Measurements from ENCODE around the gene AEBP2. TPM values are rescaled to one million over a fixed set of nuclear protein-coding genes. Genes with fewer than 3 reads are reported as not detected.

The AEBP2 gene
- total and polyA plus RNA-seq, 2 of the 13 experiments (the other 11 are each of a cell fraction or from before 2014, with no cell fraction given), result 9.2 to 17.9 TPM

DNA sequence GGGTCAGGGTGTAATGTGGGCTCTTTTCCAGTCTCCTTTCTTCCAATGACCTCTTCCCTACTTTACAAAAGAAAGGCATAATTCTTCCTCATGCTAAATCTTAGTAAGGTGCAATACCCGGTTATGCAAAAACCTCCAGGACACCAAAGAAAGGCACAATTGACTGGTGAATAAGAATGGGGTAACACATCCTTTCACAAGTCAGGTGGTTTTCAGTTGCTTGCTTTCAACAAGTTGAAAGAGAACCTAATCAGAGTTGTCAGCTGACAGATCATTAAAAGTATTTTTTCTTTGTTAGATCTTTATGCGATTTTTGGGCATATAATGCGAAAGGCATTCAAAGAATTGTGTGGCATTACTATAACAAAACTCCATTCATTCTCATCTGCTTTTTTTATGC is 1.3 kb upstream of the AEBP2 start (continued):
- TF ChIP-seq, protein P1, sequence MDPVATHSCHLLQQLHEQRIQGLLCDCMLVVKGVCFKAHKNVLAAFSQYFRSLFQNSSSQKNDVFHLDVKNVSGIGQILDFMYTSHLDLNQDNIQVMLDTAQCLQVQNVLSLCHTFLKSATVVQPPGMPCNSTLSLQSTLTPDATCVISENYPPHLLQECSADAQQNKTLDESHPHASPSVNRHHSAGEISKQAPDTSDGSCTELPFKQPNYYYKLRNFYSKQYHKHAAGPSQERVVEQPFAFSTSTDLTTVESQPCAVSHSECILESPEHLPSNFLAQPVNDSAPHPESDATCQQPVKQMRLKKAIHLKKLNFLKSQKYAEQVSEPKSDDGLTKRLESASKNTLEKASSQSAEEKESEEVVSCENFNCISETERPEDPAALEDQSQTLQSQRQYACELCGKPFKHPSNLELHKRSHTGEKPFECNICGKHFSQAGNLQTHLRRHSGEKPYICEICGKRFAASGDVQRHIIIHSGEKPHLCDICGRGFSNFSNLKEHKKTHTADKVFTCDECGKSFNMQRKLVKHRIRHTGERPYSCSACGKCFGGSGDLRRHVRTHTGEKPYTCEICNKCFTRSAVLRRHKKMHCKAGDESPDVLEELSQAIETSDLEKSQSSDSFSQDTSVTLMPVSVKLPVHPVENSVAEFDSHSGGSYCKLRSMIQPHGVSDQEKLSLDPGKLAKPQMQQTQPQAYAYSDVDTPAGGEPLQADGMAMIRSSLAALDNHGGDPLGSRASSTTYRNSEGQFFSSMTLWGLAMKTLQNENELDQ (CRISPR knock-in tag; IDR thresholded peaks at IDR 0.05; ENCODE audit: borderline replicate concordance), result no peak
- TF ChIP-seq CBFB (CRISPR knock-in tag; IDR thresholded peaks at IDR 0.05), result no peak
- TF ChIP-seq ZNF350 (CRISPR knock-in tag; IDR thresholded peaks at IDR 0.05; ENCODE audit: borderline replicate concordance, low read depth), result no peak
- no peak for TF ChIP-seq STAG1 (CRISPR knock-in tag; IDR thresholded peaks at IDR 0.05)
- TF ChIP-seq MZF1 (CRISPR knock-in tag; IDR thresholded peaks at IDR 0.05; ENCODE audit: borderline replicate concordance), result no peak
- TF ChIP-seq NFKB2 (CRISPR knock-in tag; IDR thresholded peaks at IDR 0.05; ENCODE audit: borderline replicate concordance), result no peak
- TF ChIP-seq EED (CRISPR knock-in tag; IDR thresholded peaks at IDR 0.05), result no peak
- no peak for TF ChIP-seq ZNF234 (CRISPR knock-in tag; conservative IDR thresholded peaks at IDR 0.05)

DNA sequence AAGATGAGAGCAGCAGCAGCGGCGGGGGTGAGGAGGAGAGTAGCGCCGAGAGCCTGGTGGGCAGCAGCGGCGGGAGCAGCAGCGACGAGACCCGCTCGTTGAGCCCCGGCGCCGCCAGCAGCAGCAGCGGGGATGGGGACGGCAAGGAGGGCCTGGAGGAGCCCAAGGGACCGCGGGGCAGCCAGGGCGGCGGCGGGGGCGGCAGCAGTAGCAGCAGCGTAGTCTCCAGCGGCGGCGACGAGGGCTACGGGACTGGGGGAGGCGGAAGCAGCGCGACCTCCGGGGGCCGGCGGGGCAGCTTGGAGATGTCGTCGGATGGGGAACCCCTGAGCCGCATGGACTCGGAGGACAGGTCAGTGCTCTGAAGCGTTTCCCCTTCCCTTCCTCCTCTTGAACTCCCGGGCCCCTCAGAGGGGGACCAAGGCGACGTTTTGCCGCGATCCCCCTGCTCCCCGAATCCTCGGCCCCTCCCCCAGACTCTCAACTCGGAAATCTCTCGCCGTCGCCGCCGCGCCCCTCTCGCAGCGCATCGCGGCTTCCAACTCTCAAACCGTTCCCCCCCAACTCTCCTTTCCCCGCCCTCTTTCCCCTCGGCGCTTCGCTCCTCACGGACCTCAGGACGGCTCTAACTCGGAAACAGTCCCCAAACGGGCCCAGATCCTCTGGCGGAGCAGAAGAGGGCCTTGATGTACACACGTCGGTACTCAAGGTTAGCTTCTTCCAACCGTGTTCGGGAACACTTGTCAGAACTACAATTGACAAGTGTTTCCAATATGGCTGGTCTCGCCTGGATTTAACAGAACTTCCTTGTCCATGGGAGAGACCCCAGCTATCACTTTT is 947 bp downstream of the AEBP2 start:
- H3K36me3 ChIP-seq (replicated peaks in 1 of 2; ENCODE audit: control insufficient read depth in 1 of 2, insufficient read depth in 2 of 2, low read length in 2 of 2), result peaks cover 0 to 3% of the 10 kb centered on the region in 2 experiments; a peak in 1 of 5 replicates
- no peaks in the 10 kb centered on the region for H3K27me3 ChIP-seq (ENCODE audit: control insufficient read depth in 1 of 2, insufficient read depth in 2 of 2, low read length in 2 of 2)
- H3K4me1 ChIP-seq (ENCODE audit: insufficient read depth, low read length), result peaks cover 45% of the 10 kb centered on the region
- H3K4me3 ChIP-seq (replicated peaks in 1 of 3; ENCODE audit: insufficient read depth in 1 of 3, low read depth in 2 of 3, low read length in 3 of 3), result peak overlapping the region; percentile 78 to 100 (median 89)
- peak overlapping the region; percentile 78 for H3K27ac ChIP-seq (ENCODE audit: extremely low read length, insufficient read depth, low read length)
- no TSS peak for BruUV-seq (replicated peaks)
- intact Hi-C loops (cut with micrococcal nuclease; ENCODE audit: unreplicated experiment), result no loop called here
- under 1% methylated on average over 40 of the region's 71 CpGs for WGBS (ENCODE audit: low lambda C conversion rate)
- DNase-seq (ENCODE audit: low spot score) (peak; percentile 30), FAIRE-seq (no peak), ATAC-seq (peak; percentile 53)
- ChIA-PET POLR2A (interaction anchor here (0.8 to 2.0 kb wide), 5 partner anchors 14 to 38 kb away, joined by 3 to 8 read pairs (median 3); no protein-coding TSS in a partner anchor), CTCF (ENCODE audit: low intra/inter-chr PET ratio, low total read pairs) (no interaction called here)
- peak overlapping the region; percentile 78 for H3K4me2 ChIP-seq (ENCODE audit: low read depth, low read length)
- H3K79me2 ChIP-seq (ENCODE audit: insufficient read depth, low read length), result peaks cover 51% of the 10 kb centered on the region
- peaks cover 34% of the 10 kb centered on the region for H4K20me1 ChIP-seq (ENCODE audit: insufficient read depth, low read length)
- no peaks in the 10 kb centered on the region for H3K9me3 ChIP-seq (ENCODE audit: low read length)
- in situ Hi-C loops (cut with HindIII; ENCODE audit: extremely low pct_ligation_motif_present, low pct_unique_long_range_greater_than_20kb), result no loop called here
- no peak overlapping the region for H2AFZ ChIP-seq (ENCODE audit: low read length)
- H3K9ac ChIP-seq (ENCODE audit: insufficient read depth, low read depth, low read length), result peak overlapping the region; percentile 93
- TF ChIP-seq PHF8 (CRISPR knock-in tag; IDR thresholded peaks at IDR 0.05) (peak; percentile 48; the same call in 1 of the 2 replicates), ZMAT3 (CRISPR knock-in tag; conservative IDR thresholded peaks at IDR 0.05) (0 out of 2 replicates have a peak, but pooled peaks have one; percentile 79), ZNF543 (CRISPR knock-in tag; IDR thresholded peaks at IDR 0.05) (0 out of 2 replicates have a peak, but pooled peaks have one; percentile 4), KMT2A (CRISPR knock-in tag; IDR thresholded peaks at IDR 0.05) (peak; percentile 67), POGZ (CRISPR knock-in tag; IDR thresholded peaks at IDR 0.05) (peak; percentile 21; the same call in 1 of the 2 replicates), ASH2L (IDR thresholded peaks at IDR 0.05; ENCODE audit: insufficient read length, low read depth, low read length) (peak; percentile 52)
- TF ChIP-seq, protein P2, sequence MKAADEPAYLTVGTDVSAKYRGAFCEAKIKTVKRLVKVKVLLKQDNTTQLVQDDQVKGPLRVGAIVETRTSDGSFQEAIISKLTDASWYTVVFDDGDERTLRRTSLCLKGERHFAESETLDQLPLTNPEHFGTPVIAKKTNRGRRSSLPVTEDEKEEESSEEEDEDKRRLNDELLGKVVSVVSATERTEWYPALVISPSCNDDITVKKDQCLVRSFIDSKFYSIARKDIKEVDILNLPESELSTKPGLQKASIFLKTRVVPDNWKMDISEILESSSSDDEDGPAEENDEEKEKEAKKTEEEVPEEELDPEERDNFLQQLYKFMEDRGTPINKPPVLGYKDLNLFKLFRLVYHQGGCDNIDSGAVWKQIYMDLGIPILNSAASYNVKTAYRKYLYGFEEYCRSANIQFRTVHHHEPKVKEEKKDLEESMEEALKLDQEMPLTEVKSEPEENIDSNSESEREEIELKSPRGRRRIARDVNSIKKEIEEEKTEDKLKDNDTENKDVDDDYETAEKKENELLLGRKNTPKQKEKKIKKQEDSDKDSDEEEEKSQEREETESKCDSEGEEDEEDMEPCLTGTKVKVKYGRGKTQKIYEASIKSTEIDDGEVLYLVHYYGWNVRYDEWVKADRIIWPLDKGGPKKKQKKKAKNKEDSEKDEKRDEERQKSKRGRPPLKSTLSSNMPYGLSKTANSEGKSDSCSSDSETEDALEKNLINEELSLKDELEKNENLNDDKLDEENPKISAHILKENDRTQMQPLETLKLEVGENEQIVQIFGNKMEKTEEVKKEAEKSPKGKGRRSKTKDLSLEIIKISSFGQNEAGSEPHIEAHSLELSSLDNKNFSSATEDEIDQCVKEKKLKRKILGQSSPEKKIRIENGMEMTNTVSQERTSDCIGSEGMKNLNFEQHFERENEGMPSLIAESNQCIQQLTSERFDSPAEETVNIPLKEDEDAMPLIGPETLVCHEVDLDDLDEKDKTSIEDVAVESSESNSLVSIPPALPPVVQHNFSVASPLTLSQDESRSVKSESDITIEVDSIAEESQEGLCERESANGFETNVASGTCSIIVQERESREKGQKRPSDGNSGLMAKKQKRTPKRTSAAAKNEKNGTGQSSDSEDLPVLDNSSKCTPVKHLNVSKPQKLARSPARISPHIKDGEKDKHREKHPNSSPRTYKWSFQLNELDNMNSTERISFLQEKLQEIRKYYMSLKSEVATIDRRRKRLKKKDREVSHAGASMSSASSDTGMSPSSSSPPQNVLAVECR (CRISPR knock-in tag; IDR thresholded peaks at IDR 0.05; ENCODE audit: borderline replicate concordance), result peak; percentile 54; the same call in 1 of the 2 replicates
